HepG2 (cell line): ENCODE results near the gene CR2.

ENCODE experiments used
- IRF2 ChIP-seq: IDR thresholded peaks from 2 replicates; pipeline ENCODE4 v1.6.1; 2018; ENCODE audit warnings: missing genetic modification reagents, missing compliant biosample characterization
- MAFG ChIP-seq: sonication (generic); formaldehyde crosslinking; IDR thresholded peaks from 2 replicates; pipeline ENCODE4 v1.5.1; 2020; ENCODE audit warnings: mild to moderate bottlenecking, missing genetic modification reagents
- NBN ChIP-seq: fragments of 450-650 bp; conservative IDR thresholded peaks from 2 replicates; pipeline ENCODE4 v1.6.1; 2017
- POLR2AphosphoS5 ChIP-seq: IDR thresholded peaks from 2 replicates; pipeline ENCODE4 v1.6.1; 2012; ENCODE audit warnings: low read depth, low read length
- SMC3 ChIP-seq: IDR thresholded peaks from 2 replicates; pipeline ENCODE4 v1.6.1; 2011; ENCODE audit warnings: low read length, improper control_type of control experiment
- SRF ChIP-seq: IDR thresholded peaks from 2 replicates; pipeline ENCODE4 v1.6.1; 2011; ENCODE audit warnings: mild to moderate bottlenecking, low read depth, low read length, moderate library complexity
- TF ChIP-seq, protein P1 (sequence below): sonication (generic); formaldehyde crosslinking; IDR thresholded peaks from 2 replicates; pipeline ENCODE4 v1.5.0; 2020; ENCODE audit warnings: mild to moderate bottlenecking, missing genetic modification reagents, moderate library complexity

DNA sequence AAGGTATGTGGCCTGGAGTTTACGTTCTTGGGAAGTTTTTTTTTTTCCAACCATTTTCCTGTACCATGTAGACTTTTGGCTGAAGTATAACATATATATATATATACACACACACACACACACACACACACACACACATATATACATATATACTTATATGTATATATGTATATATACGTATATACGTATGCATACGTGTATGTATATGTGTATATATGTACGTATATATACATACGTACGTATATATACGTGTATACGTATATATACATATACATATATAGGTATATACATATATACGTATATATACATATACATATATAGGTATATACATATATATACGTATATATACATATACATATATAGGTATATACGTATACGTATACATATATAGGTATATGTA, 60.8 kb downstream of the CR2 start:
- TF ChIP-seq SRF (no peak), NBN (no peak), IRF2 (CRISPR knock-in tag) (no peak), SMC3 (no peak), POLR2AphosphoS5 (no peak), MAFG (CRISPR knock-in tag) (no peak)
- TF ChIP-seq, protein P1, sequence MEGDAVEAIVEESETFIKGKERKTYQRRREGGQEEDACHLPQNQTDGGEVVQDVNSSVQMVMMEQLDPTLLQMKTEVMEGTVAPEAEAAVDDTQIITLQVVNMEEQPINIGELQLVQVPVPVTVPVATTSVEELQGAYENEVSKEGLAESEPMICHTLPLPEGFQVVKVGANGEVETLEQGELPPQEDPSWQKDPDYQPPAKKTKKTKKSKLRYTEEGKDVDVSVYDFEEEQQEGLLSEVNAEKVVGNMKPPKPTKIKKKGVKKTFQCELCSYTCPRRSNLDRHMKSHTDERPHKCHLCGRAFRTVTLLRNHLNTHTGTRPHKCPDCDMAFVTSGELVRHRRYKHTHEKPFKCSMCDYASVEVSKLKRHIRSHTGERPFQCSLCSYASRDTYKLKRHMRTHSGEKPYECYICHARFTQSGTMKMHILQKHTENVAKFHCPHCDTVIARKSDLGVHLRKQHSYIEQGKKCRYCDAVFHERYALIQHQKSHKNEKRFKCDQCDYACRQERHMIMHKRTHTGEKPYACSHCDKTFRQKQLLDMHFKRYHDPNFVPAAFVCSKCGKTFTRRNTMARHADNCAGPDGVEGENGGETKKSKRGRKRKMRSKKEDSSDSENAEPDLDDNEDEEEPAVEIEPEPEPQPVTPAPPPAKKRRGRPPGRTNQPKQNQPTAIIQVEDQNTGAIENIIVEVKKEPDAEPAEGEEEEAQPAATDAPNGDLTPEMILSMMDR (CRISPR knock-in tag), result no peak
